GM21515 (cell line): ENCODE measurements around the gene MUC13.

Source experiments
- ATAC-seq: cut with Tn5 transposase; IDR thresholded peaks from one replicate; pipeline ENCODE4 v1.9.1; 2021; ENCODE audit not compliant: unreplicated experiment

Gene MUC13

DNA sequence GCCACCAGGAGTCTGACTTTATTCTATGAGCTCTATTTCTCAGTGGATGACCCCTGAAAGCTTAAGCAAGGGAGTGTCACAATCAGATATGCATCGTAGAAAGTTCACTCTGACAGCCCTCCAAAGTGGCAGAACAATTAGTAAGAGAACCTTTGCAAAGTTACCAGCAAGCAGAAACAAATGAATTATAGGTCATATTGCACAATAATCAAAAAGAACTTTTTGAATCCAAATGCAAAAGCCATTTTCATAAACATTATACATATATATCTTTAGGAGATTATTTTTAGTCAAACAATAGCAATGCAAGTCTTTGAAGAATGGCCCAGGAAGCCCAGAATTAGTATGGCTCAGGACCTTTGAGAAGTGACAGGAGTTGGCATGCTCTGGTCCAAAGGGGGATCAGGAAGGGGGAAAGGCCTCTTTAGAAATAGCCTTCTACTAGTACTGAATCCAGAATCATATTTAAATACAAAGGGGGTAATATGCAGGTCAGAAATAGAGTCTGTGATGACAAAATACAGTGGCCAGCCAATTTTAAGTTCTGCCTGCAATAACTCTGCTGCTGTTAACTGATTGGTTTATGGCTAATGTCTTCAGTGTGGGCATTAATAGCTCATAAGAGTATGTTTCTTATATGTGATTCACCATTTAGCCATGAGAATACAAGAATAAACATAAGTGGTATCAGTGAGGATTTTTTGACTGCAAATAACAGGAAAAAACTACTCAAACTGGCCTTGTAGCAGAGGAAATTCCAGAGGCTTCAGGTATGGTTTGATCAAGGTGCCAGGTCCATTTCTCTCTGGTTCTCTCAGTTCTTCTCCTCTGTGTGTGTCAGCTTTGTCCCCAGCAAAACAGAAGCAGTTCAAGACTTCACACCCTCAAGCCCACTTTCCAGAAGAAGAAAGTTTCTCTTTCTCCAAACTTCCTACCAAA is 30.4 kb downstream of the MUC13 start:
- ATAC-seq = no peak

- no peak for ATAC-seq
Observed at GRCh38 chr3:124896824-124897526, 37.6 kb downstream of the MUC13 start.

GRCh38 chr3:124895756-124896155 is 38.8 kb downstream of the MUC13 start:
- ATAC-seq = no peak

- ATAC-seq = no peak
Observed at GRCh38 chr3:124893526-124893925, 41.0 kb downstream of the MUC13 start.

- ATAC-seq = no peak
Observed at GRCh38 chr3:124890573-124891190, 43.9 kb downstream of the MUC13 start.

DNA sequence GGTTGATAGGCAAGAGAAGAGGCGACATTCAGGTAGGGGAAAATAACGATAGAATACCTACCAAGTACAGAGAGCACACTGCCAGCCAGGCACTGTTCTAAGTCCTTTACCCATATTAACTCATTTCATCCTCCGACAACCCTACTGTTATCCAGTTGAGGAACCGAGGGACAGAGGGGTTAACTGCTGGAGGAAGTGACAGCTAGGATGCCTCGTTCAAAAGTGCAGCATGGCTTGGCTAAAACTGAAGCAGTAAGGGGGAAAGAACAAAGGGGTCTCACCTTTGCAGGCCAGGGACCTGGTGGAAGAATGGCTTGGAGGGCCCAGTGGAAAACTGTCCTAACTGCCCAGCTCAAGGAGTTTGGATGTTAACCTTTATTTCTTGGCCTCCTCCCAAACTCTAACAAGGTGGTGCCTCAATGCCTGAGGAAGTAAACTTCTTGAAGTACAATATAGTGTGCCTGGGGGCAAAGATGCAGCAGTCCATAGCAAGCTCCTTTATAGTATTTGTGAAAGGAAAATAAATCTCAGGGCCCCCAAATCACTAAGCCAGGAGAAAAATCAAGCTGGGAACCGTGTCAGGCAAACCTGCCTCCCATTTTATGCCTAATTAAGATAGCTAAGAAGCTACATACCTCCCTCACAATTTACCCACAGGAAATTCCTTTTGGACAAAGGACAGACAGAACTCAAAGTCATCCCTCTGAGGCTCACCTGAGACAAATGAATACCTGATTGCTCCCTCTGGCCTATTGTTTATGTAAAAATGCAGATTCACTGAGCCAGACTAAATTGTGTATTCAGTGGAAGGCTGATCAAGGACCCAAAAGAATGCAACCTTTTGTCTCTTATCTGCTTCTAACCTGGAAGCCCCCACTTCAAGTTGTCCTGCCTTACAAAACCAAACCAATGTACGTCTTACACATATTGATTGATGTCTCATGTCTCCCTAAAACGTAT is 45.8 kb downstream of the MUC13 start:
- no peak for ATAC-seq

- no peak for ATAC-seq
Observed at GRCh38 chr3:124887932-124888298, 46.6 kb downstream of the MUC13 start.

- ATAC-seq = peak; percentile 57
Observed at GRCh38 chr3:124887177-124887931, 47.2 kb downstream of the MUC13 start, which contains the start of gene ITGB5. Gene ITGB5 (minus strand): TSS chr3:124887365. CDS start chr3:124887000, 365 bp downstream.

DNA sequence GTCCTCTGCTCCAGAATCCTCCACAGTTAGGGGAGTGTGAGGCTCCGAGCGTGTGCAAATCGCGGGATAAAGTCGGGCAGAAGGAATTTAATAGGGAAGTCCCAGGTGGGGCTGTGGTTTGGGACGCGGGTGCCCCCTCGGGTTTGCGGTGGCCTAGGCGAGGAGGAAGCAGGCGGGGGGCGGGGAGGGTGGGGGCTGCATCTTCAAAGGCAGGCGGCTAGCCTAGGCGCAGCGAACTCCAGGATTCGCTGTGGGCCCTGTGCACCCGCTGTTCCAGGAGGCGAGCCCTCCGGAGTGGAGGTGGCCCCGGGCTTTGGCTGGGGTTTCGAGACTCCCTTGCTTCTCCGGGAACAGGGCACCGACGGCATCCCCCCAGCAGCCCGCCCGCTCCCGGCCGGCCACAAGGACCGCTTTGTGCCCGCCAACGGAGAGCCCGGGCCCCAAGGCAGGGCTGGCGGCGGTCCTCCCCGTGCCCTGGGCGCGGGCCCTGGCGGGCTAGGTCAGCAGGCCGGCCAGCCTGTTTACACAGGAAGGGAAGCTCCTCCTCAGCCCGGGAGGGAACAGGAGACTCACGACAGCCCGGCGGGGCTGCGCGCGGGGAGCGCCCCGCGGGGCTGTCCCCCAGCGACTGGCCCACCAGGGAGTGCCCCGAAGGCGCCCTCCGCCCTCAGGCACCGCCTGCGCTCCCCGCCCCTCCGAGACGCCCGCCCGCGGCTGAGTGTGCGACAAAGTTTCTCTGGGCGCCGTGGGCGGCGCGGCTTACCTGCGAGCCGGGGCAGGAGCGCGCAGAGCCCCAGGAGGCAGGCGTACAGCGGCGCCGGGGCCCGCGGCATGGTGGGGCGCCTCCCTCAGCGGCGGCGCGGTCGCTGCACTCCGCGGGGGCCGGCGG is 48.1 kb downstream of the MUC13 start:
- ATAC-seq = peak; percentile 53

DNA sequence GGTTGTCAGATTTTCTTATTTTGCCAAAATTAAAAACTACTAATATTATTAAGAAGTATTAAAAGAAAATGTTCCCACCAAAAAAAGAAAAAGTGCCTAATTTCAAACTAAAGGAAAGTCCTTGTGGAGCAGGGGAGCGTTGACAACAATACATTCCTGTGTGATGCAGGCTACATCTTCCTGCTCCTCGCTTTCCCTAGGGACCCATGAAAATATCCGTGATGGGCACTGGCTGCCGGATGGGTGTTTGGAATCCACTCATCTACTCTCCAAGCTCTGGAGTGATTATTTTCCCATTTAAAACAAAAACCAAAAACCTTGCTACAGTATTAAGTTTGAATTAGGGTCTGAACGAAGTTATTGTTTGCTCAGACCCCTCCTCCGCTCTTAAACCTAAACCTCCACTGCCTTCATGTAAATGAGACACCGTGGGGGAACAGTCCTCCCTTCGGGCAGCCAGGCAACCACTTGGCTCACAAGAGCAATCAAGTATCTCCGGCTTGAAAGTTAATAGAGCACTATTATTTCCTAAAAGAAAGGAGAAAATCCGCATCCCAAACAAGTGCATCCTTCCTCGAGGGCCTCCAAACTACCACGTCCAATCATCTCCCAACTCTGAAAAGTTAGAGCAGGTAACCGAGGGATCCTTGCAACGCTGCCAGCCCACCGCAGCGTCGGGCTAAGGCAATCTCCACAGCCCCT is 48.9 kb downstream of the MUC13 start:
- ATAC-seq = no peak

GRCh38 chr3:124884474-124885101 is 50.0 kb downstream of the MUC13 start:
- no peak for ATAC-seq

GRCh38 chr3:124883766-124884473 is 50.6 kb downstream of the MUC13 start:
- no peak for ATAC-seq

GRCh38 chr3:124882816-124883747 is 51.5 kb downstream of the MUC13 start:
- ATAC-seq = no peak

DNA sequence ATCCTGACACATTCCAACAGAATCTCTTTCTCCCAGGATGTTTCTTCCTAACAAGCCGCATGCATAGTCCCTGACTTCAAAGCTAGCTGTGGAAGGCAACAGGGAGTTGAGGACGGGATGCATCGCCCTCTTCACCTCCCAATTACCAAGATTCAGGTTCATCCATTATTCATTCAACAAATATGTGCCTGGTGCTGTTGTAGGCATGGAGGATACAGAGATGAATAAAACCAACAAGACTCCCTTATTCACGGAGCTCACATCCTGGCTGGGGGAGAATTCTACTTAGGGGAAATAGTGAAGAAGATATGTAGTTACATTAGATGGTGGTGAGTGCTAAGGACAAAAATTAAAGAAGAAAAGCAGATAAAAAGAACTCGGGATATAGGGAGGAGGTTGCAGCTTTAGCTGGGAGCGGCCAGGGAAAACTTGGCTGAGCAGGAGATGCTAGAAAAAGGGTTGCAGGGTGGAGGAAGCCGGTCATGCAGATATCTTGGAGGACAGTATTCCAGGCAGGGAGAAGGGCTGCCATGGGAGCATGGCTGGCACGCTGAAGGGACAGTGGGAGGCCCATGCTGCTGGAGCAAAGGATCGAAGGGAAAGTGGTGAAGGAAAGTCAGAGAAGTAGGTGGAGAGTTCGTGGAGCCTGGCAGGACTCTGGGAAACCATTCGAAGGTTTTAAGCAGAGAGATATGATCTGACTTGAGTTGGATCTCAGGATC is 52.4 kb downstream of the MUC13 start:
- no peak for ATAC-seq

DNA sequence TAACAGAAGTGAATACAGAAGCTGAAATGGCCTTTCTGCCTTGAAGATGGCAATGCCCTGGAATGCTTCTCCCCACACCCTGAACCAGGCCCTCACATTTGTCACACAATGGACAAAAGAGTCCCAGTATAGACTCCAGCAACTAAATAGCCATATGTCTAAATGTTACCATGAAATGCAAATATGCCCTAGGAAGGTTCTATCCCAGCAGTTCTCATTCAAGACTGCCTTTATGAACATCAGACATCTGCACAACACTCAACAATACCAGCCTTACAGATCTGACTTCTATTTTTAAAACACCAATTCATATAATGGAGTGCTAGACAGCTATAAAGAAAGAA is 55.2 kb downstream of the MUC13 start:
- no peak for ATAC-seq
